ENCODE results near the gene SMG9.

GRCh38 chr19:43790587-43790986, 35.8 kb upstream of the SMG9 start:
- TF ChIP-seq CTCF (tag by site-specific recombination; IDR thresholded peaks at IDR 0.05), result no peak
- TF ChIP-seq ZNF837 (tag by site-specific recombination; IDR thresholded peaks at IDR 0.05), result no peak
- TF ChIP-seq ZBTB8A (tag by site-specific recombination; IDR thresholded peaks at IDR 0.05), result no peak
- no peak for TF ChIP-seq PBX3 (CRISPR knock-in tag; IDR thresholded peaks at IDR 0.05)
- TF ChIP-seq ZNF629 (tag by site-specific recombination; IDR thresholded peaks at IDR 0.05), result no peak
- TF ChIP-seq TCF7L2 (IDR thresholded peaks at IDR 0.05; ENCODE audit: borderline replicate concordance, low read depth, low read length), result no peak
- no peak for TF ChIP-seq ZNF510 (tag by site-specific recombination; IDR thresholded peaks at IDR 0.05; ENCODE audit: insufficient replicate concordance)
- no peak for TF ChIP-seq ZNF830 (tag by site-specific recombination; IDR thresholded peaks at IDR 0.05; ENCODE audit: low read depth)
